MM.1S (cell line): ENCODE data around the gene GRIK4.

ENCODE experiments used
- DNase-seq: peaks from one replicate; pipeline ENCODE4 v3.0.0-alpha.2; 2015
- H2AFZ ChIP-seq: fragments of 300-600 bp; sonication (generic); 2 replicates; pipeline ENCODE4 v1.6.0; 2016; ENCODE audit warnings: antibody characterized with exemption, low read length
- H3F3A ChIP-seq: fragments of 300-600 bp; sonication (generic); 2 replicates; pipeline ENCODE4 v1.6.1; 2016; ENCODE audit warnings: mild to moderate bottlenecking, antibody characterized with exemption, low read length, moderate library complexity, mixed read lengths; ENCODE audit not compliant: insufficient read depth
- H3K27ac ChIP-seq: fragments of 300-600 bp; sonication (generic); 2 replicates; pipeline ENCODE4 v1.5.1; 2016; ENCODE audit warnings: mild to moderate bottlenecking, low read length
- H3K27me3 ChIP-seq: fragments of 300-600 bp; sonication (generic); replicated peaks from 2 replicates; pipeline ENCODE4 v1.6.0; 2016; ENCODE audit warnings: low read length; ENCODE audit not compliant: insufficient read depth
- H3K36me3 ChIP-seq: fragments of 300-600 bp; sonication (generic); replicated peaks from 2 replicates; pipeline ENCODE4 v1.6.1; 2016; ENCODE audit warnings: mild to moderate bottlenecking, low read length, mixed read lengths; ENCODE audit not compliant: insufficient read depth
- H3K4me1 ChIP-seq: fragments of 300-600 bp; sonication (generic); 2 replicates; pipeline ENCODE4 v1.6.1; 2016; ENCODE audit warnings: low read length, mixed read lengths
- H3K4me2 ChIP-seq: fragments of 300-600 bp; sonication (generic); 2 replicates; pipeline ENCODE4 v1.6.0; 2016; ENCODE audit warnings: low read depth, low read length
- H3K4me3 ChIP-seq: fragments of 300-600 bp; sonication (generic); 2 replicates; pipeline ENCODE4 v1.5.1; 2016; ENCODE audit warnings: low read length, mixed read lengths
- H3K79me2 ChIP-seq: fragments of 300-600 bp; sonication (generic); 2 replicates; pipeline ENCODE4 v1.6.1; 2016; ENCODE audit warnings: mixed run types, low read length, mixed read lengths
- H3K9ac ChIP-seq: fragments of 300-600 bp; sonication (generic); 2 replicates; pipeline ENCODE4 v1.6.1; 2016; ENCODE audit warnings: low read length, mixed read lengths
- H3K9me2 ChIP-seq: fragments of 300-600 bp; sonication (generic); replicated peaks from 2 replicates; pipeline ENCODE4 v1.6.1; 2016; ENCODE audit warnings: mild to moderate bottlenecking, low read length, mixed read lengths; ENCODE audit not compliant: insufficient read depth
- H3K9me3 ChIP-seq: fragments of 300-600 bp; sonication (generic); replicated peaks from 2 replicates; pipeline ENCODE4 v1.6.1; 2016; ENCODE audit warnings: mild to moderate bottlenecking, low read length, mixed read lengths; ENCODE audit not compliant: insufficient read depth
- H4K20me1 ChIP-seq: fragments of 300-600 bp; sonication (generic); 2 replicates; pipeline ENCODE4 v1.6.1; 2016; ENCODE audit warnings: mild to moderate bottlenecking, low read length, moderate library complexity, mixed read lengths; ENCODE audit not compliant: insufficient read depth
- EZH2 ChIP-seq: fragments of 300-600 bp; sonication (generic); optimal IDR thresholded peaks from 2 replicates; pipeline ENCODE3; 2017; ENCODE audit warnings: low read depth, mild to moderate bottlenecking, antibody characterized with exemption, low read length, mixed read lengths
- EZH2phosphoT487 ChIP-seq: fragments of 300-600 bp; sonication (generic); IDR thresholded peaks from 2 replicates; pipeline ENCODE4 v1.6.1; 2018; ENCODE audit warnings: antibody characterized with exemption, low read length
- TF ChIP-seq, protein P1 (sequence below): fragments of 300-600 bp; sonication (generic); IDR thresholded peaks from 2 replicates; pipeline ENCODE4 v1.5.1; 2016; ENCODE audit warnings: antibody characterized with exemption, low read length, mixed read lengths

The GRIK4 gene

DNA sequence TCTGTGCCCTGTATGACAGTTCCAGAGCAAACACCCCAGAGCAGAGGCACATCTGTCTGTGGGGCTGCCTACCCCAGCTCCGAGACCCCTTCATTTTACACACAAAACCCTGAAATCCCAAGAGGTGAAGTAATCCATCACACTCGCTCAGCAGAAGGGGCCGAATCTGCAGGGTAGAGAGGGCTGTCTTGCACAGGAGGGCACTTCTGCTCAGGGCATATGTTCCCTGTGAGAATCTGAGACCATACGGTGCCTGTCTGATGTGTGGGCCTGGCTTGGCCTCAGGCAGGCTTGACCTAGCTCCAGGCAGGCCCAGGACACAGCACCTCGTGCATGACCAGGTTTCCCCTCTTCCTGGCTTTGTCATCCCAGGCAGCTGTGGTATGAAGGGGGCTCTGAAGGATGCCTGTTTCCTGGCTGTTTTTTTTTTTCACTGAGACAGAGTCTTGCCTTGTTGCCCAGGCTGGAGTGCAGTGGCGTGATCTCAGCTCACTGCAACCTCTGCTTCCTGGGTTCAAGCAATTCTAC is 37.2 kb downstream of the GRIK4 start:
- H4K20me1 ChIP-seq = no peaks in the 10 kb centered on the region
- H3K27ac ChIP-seq = no peak overlapping the region
- no peaks in the 10 kb centered on the region for H3K79me2 ChIP-seq
- H3K4me1 ChIP-seq = 0 out of 2 replicates have a peak, but pooled peaks cover 6% of the 10 kb centered on the region
- no peak overlapping the region for H3K4me3 ChIP-seq
- H3K36me3 ChIP-seq = no peaks in the 10 kb centered on the region
- H3F3A ChIP-seq = no peaks in the 10 kb centered on the region
- TF ChIP-seq EZH2phosphoT487 = no peak
- TF ChIP-seq EZH2 = no peak
- TF ChIP-seq, protein P1, sequence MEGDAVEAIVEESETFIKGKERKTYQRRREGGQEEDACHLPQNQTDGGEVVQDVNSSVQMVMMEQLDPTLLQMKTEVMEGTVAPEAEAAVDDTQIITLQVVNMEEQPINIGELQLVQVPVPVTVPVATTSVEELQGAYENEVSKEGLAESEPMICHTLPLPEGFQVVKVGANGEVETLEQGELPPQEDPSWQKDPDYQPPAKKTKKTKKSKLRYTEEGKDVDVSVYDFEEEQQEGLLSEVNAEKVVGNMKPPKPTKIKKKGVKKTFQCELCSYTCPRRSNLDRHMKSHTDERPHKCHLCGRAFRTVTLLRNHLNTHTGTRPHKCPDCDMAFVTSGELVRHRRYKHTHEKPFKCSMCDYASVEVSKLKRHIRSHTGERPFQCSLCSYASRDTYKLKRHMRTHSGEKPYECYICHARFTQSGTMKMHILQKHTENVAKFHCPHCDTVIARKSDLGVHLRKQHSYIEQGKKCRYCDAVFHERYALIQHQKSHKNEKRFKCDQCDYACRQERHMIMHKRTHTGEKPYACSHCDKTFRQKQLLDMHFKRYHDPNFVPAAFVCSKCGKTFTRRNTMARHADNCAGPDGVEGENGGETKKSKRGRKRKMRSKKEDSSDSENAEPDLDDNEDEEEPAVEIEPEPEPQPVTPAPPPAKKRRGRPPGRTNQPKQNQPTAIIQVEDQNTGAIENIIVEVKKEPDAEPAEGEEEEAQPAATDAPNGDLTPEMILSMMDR = no peak
- H3K27me3 ChIP-seq = no peaks in the 10 kb centered on the region
- no peak overlapping the region for H3K9ac ChIP-seq
- H2AFZ ChIP-seq = no peak overlapping the region
- no peaks in the 10 kb centered on the region for H3K9me2 ChIP-seq
- DNase-seq = no peak
- H3K9me3 ChIP-seq = no peaks in the 10 kb centered on the region
- H3K4me2 ChIP-seq = no peak overlapping the region

DNA sequence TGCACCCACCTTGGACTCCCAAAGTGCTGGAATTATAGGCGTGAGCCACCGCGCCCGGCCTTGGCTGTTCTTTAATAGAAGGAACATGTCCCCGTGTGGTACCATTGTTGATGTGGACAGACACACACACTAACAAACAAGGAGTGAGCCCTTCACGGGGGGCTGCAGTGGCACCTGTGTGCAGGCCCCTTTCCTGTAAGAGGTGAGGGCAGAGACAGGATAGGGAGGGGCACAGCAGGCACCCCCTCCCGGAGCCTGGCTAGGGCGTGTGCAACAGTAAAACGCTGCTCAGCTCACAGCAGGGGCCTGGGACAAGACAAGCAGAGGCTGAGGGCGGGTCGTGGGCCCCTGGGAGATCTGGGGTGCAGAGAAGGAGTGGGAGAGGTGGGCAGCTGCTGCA is 37.8 kb downstream of the GRIK4 start:
- no peak overlapping the region for H3K4me2 ChIP-seq
- H3K79me2 ChIP-seq = no peaks in the 10 kb centered on the region
- H3K36me3 ChIP-seq = no peaks in the 10 kb centered on the region
- H3K27ac ChIP-seq = no peak overlapping the region
- no peak overlapping the region for H3K4me3 ChIP-seq
- H3F3A ChIP-seq = no peaks in the 10 kb centered on the region
- TF ChIP-seq EZH2 (no peak), EZH2phosphoT487 (no peak)
- TF ChIP-seq, protein P1 = no peak
- H3K27me3 ChIP-seq = no peaks in the 10 kb centered on the region
- no peaks in the 10 kb centered on the region for H3K9me3 ChIP-seq
- DNase-seq = no peak
- H4K20me1 ChIP-seq = no peaks in the 10 kb centered on the region
- no peak overlapping the region for H2AFZ ChIP-seq
- H3K4me1 ChIP-seq = 0 out of 2 replicates have a peak, but pooled peaks cover 10% of the 10 kb centered on the region
- no peaks in the 10 kb centered on the region for H3K9me2 ChIP-seq
- no peak overlapping the region for H3K9ac ChIP-seq

DNA sequence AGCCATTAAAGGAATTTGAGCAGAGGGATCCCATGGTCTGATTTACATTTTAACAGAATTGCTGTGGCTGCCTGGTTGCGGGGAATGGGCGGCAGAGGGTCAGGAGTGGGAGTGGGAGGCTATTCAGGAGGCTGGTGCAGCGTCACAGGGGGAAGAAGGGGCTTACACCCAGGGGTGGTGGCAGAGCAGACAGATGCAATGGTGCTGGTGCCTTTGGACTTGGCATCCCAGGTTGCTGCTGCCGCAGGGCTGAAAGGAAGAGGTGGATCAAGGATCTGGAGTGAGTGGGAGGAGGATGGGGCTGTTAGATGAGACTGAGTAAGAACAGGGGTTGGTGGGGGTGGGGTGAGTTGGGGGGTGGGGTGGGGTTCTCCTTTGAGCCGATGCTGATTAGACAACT is 38.5 kb downstream of the GRIK4 start:
- H3K27me3 ChIP-seq = no peaks in the 10 kb centered on the region
- no peak overlapping the region for H2AFZ ChIP-seq
- H3K27ac ChIP-seq = no peak overlapping the region
- H3K36me3 ChIP-seq = no peaks in the 10 kb centered on the region
- peaks cover 4% of the 10 kb centered on the region; the same call in 1 of the 2 replicates for H3F3A ChIP-seq
- H3K9me3 ChIP-seq = no peaks in the 10 kb centered on the region
- no peak overlapping the region for H3K4me3 ChIP-seq
- H3K4me2 ChIP-seq = no peak overlapping the region
- no peaks in the 10 kb centered on the region for H3K9me2 ChIP-seq
- TF ChIP-seq, protein P1 = no peak
- no peaks in the 10 kb centered on the region for H4K20me1 ChIP-seq
- no peak for DNase-seq
- no peak overlapping the region for H3K9ac ChIP-seq
- H3K4me1 ChIP-seq = peaks cover 15% of the 10 kb centered on the region
- H3K79me2 ChIP-seq = no peaks in the 10 kb centered on the region
